HG03571 (cell line): ENCODE measurements around the gene KLHL33.

Experiments used
- ATAC-seq: cut with Tn5 transposase; IDR thresholded peaks from one replicate; pipeline ENCODE4 v1.9.1; 2021; ENCODE audit not compliant: unreplicated experiment

KLHL33 gene

GRCh38 chr14:20415782-20416206, 20.2 kb downstream of the KLHL33 start:
- ATAC-seq, result no peak

GRCh38 chr14:20413744-20414082, 22.3 kb downstream of the KLHL33 start:
- ATAC-seq, result peak; percentile 37

- ATAC-seq, result peak; percentile 78
Observed at GRCh38 chr14:20412876-20413743, 22.9 kb downstream of the KLHL33 start, which contains the start of gene TEP1. TEP1 (minus strand) TSS chr14:20413501; CDS start chr14:20408439, 5,062 bp downstream.

GRCh38 chr14:20412411-20412810, 23.6 kb downstream of the KLHL33 start:
- peak; percentile 64 for ATAC-seq

- ATAC-seq, result no peak
Observed at GRCh38 chr14:20409226-20409625, 26.7 kb downstream of the KLHL33 start.

GRCh38 chr14:20403521-20403920, 32.4 kb downstream of the KLHL33 start:
- no peak for ATAC-seq

- ATAC-seq, result no peak
Observed at GRCh38 chr14:20400965-20401593, 34.9 kb downstream of the KLHL33 start.

- ATAC-seq, result no peak
Observed at GRCh38 chr14:20400589-20400964, 35.4 kb downstream of the KLHL33 start.

GRCh38 chr14:20397511-20397910, 38.5 kb downstream of the KLHL33 start:
- ATAC-seq, result no peak

- no peak for ATAC-seq
Observed at GRCh38 chr14:20391505-20391904, 44.5 kb downstream of the KLHL33 start.

GRCh38 chr14:20388159-20388558, 47.8 kb downstream of the KLHL33 start:
- ATAC-seq, result no peak

GRCh38 chr14:20387576-20387975, 48.4 kb downstream of the KLHL33 start:
- ATAC-seq, result no peak

- no peak for ATAC-seq
Observed at GRCh38 chr14:20386276-20386855, 49.6 kb downstream of the KLHL33 start.

GRCh38 chr14:20384886-20385285, 51.1 kb downstream of the KLHL33 start:
- no peak for ATAC-seq

- ATAC-seq, result no peak
Observed at GRCh38 chr14:20384321-20384720, 51.6 kb downstream of the KLHL33 start.

GRCh38 chr14:20383636-20384035, 52.3 kb downstream of the KLHL33 start:
- ATAC-seq, result no peak

GRCh38 chr14:20383032-20383431, 52.9 kb downstream of the KLHL33 start:
- ATAC-seq, result no peak

- no peak for ATAC-seq
Observed at GRCh38 chr14:20382526-20382925, 53.4 kb downstream of the KLHL33 start.

- ATAC-seq, result no peak
Observed at GRCh38 chr14:20381341-20381740, 54.6 kb downstream of the KLHL33 start.

- ATAC-seq, result no peak
Observed at GRCh38 chr14:20380681-20381080, 55.3 kb downstream of the KLHL33 start.

GRCh38 chr14:20379743-20380142, 56.2 kb downstream of the KLHL33 start:
- no peak for ATAC-seq

- no peak for ATAC-seq
Observed at GRCh38 chr14:20377171-20377570, 58.8 kb downstream of the KLHL33 start.
